ENCODE data around the gene GSS.

Gene GSS

DNA sequence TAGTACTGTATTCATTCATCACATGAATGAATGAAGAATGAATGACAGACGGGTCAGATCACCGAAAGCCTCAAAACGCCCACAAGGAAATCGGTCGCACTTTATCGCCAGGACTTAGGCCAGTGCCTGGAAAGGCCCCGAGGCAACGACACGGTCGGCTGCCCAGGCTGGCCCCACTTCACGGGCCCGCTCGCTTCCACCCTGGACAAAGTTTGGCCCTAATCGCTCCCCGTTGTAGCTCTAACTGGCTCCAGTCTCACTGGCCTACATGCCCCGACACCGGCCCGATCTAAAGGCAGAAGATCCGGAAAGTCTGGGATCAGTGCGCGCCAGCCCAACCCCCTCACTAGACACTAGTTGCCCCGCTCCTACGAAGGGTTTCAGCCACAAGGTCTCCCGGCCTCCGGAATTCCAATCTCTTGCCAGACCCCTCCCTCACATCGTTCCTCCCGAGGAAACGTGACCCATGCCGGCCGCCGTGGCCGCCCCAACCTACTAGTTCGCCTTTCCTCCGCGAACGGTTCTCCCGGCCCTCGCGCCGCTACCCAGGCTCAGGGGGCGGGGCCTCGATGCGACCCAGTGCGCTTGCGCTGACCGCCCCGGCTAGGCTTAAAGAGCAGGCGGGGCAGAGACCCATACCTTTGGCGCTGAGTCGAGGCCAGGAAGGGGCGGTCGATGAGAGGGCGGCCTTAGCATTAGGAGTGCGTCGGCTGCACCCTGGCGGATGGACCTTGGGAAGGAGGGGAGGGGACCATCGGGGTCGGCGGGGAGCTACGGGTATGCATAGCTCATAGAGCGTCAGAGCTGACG, at the start of gene GSS, which contains the start of gene MYH7B:
Gene GSS, minus strand, starts transcription at position 576 of the 810 bp plus-strand sequence. CDS start 3,954 bp downstream, outside the sequence.
Gene MYH7B, plus strand, starts transcription at position 638 of the 810 bp plus-strand sequence. CDS start 22,138 bp downstream, outside the sequence.
- Histone ChIP-seq H3K4me1 (ENCODE audit: insufficient read depth, low read length, severe bottlenecking) (peaks cover 26% of the 10 kb centered on the region), H3K36me3 (ENCODE audit: insufficient read depth, low read length) (no peaks in the 10 kb centered on the region; the same call in 1 of the 2 replicates), H4K20me1 (ENCODE audit: insufficient read depth, low read length) (no peaks in the 10 kb centered on the region), H3K4me2 (ENCODE audit: low read length) (peak within 1 kb of the TSS; percentile 85), H3K9me2 (ENCODE audit: low read depth, low read length) (no peaks in the 10 kb centered on the region), H3K27me3 (ENCODE audit: insufficient read depth, low read length) (no peaks in the 10 kb centered on the region), H3K9me3 (ENCODE audit: low read length) (peaks cover 8% of the 10 kb centered on the region), H2AFZ (ENCODE audit: low read length) (peak within 1 kb of the TSS; percentile 40), H3F3A (ENCODE audit: insufficient read depth, low read length) (no peaks in the 10 kb centered on the region), H3K27ac (ENCODE audit: low read depth, low read length, poor library complexity, severe bottlenecking) (peak within 1 kb of the TSS; percentile 34), H3K79me2 (ENCODE audit: insufficient read depth, low read length) (no peaks in the 10 kb centered on the region), H3K4me3 (ENCODE audit: low read depth, low read length, poor library complexity, severe bottlenecking) (peak within 1 kb of the TSS; percentile 78), H3K9ac (ENCODE audit: low read length) (peak within 1 kb of the TSS; percentile 83)
- TF ChIP-seq EZH2 (IDR thresholded peaks at IDR 0.05; ENCODE audit: borderline replicate concordance, low read length), result no peak
- TF ChIP-seq, protein P1, sequence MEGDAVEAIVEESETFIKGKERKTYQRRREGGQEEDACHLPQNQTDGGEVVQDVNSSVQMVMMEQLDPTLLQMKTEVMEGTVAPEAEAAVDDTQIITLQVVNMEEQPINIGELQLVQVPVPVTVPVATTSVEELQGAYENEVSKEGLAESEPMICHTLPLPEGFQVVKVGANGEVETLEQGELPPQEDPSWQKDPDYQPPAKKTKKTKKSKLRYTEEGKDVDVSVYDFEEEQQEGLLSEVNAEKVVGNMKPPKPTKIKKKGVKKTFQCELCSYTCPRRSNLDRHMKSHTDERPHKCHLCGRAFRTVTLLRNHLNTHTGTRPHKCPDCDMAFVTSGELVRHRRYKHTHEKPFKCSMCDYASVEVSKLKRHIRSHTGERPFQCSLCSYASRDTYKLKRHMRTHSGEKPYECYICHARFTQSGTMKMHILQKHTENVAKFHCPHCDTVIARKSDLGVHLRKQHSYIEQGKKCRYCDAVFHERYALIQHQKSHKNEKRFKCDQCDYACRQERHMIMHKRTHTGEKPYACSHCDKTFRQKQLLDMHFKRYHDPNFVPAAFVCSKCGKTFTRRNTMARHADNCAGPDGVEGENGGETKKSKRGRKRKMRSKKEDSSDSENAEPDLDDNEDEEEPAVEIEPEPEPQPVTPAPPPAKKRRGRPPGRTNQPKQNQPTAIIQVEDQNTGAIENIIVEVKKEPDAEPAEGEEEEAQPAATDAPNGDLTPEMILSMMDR (IDR thresholded peaks at IDR 0.05; ENCODE audit: low read length), result peak; percentile 57; the same call in 1 of the 2 replicates

DNA sequence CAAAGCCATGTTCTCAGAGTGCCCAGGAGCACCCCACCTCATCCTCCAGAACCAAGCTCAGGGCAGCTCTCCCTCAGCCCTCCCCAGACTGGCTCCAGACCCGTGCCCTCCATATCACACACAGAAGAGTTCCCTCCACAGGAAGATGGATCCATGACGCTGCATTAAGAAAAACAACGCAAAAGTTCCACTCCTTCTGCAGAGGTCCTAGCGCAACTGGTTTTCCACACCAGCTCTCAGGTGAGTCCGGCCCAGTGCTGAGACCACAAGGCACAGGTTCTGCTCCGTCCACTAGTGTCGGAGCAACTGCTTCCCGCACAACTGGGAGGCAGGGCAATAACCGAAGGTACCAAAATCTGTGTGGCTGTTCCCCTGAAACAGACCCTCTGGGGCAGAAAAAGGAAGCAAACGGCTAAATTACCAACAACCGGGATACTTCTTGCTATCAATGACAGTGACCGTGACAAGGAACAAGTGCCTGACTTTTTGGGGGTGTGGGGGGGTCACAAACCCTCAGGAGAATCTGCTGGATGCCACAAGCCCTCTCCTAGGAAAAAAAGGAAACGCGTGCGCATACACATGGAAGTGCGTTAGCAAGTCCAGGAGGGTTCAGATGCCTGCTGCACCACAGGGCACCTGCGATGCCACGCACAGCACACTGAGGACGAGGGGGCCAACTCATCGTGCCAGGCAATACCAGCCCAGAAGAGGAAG, 49.3 kb upstream of the GSS start:
- H3K4me1 ChIP-seq (ENCODE audit: insufficient read depth, low read length, severe bottlenecking), result no peaks in the 10 kb centered on the region
- H3K27ac ChIP-seq (ENCODE audit: low read depth, low read length, poor library complexity, severe bottlenecking), result no peak overlapping the region
- no peak for TF ChIP-seq EZH2 (IDR thresholded peaks at IDR 0.05; ENCODE audit: borderline replicate concordance, low read length)
- TF ChIP-seq, protein P1 (IDR thresholded peaks at IDR 0.05; ENCODE audit: low read length), result no peak
- H2AFZ ChIP-seq (ENCODE audit: low read length), result no peak overlapping the region
- H3K27me3 ChIP-seq (ENCODE audit: insufficient read depth, low read length), result no peaks in the 10 kb centered on the region
- H3K79me2 ChIP-seq (ENCODE audit: insufficient read depth, low read length), result no peaks in the 10 kb centered on the region
- no peaks in the 10 kb centered on the region for H3K9me3 ChIP-seq (ENCODE audit: low read length)
- H3K9ac ChIP-seq (ENCODE audit: low read length), result no peak overlapping the region
- H3K9me2 ChIP-seq (ENCODE audit: low read depth, low read length), result no peaks in the 10 kb centered on the region
- H3K4me2 ChIP-seq (ENCODE audit: low read length), result no peak overlapping the region
- no peaks in the 10 kb centered on the region for H3F3A ChIP-seq (ENCODE audit: insufficient read depth, low read length)
- H4K20me1 ChIP-seq (ENCODE audit: insufficient read depth, low read length), result no peaks in the 10 kb centered on the region
- no peak overlapping the region for H3K4me3 ChIP-seq (ENCODE audit: low read depth, low read length, poor library complexity, severe bottlenecking)
- H3K36me3 ChIP-seq (ENCODE audit: insufficient read depth, low read length), result peaks cover 76% of the 10 kb centered on the region

DNA sequence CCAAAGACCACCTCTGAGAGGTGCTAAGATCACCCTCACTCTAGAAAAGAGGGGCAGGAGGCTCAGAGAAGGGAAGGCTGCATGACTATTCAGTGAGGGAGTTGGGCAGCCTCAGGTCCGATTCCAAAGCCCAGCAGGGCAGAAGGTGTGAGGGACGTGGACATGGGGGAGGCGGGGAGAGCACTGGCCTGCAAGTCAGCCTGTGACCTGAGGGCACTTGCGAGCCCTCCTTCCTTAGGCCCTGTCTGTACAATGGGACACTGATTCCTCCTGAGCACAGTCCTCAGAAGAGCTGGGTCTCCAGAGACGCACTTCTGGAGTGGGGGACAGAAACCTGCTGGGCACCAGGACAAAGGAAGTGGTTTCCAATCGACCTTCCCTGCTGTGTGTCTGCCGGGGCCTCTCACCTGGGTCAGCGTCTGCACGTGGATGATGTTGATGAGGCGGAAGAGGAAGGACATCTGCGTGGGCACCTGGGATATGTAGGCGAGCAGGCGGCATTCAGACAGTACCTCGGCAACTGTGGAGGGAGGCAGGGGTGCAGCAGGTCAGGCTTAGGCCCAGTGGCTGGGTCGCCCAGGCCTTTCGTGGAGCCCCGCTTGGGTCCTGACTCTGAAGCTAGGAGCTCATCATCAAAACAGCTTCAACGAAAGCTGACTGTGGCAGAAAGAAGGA, 48.6 kb upstream of the GSS start:
- no peak overlapping the region for H3K4me3 ChIP-seq (ENCODE audit: low read depth, low read length, poor library complexity, severe bottlenecking)
- no peak overlapping the region for H2AFZ ChIP-seq (ENCODE audit: low read length)
- no peak overlapping the region for H3K27ac ChIP-seq (ENCODE audit: low read depth, low read length, poor library complexity, severe bottlenecking)
- no peaks in the 10 kb centered on the region for H3F3A ChIP-seq (ENCODE audit: insufficient read depth, low read length)
- peaks cover 76% of the 10 kb centered on the region for H3K36me3 ChIP-seq (ENCODE audit: insufficient read depth, low read length)
- H3K4me1 ChIP-seq (ENCODE audit: insufficient read depth, low read length, severe bottlenecking), result no peaks in the 10 kb centered on the region
- H3K9me3 ChIP-seq (ENCODE audit: low read length), result no peaks in the 10 kb centered on the region
- no peaks in the 10 kb centered on the region for H3K27me3 ChIP-seq (ENCODE audit: insufficient read depth, low read length)
- no peaks in the 10 kb centered on the region for H3K9me2 ChIP-seq (ENCODE audit: low read depth, low read length)
- TF ChIP-seq EZH2 (IDR thresholded peaks at IDR 0.05; ENCODE audit: borderline replicate concordance, low read length), result no peak
- TF ChIP-seq, protein P1 (IDR thresholded peaks at IDR 0.05; ENCODE audit: low read length), result no peak
- H3K79me2 ChIP-seq (ENCODE audit: insufficient read depth, low read length), result no peaks in the 10 kb centered on the region
- no peak overlapping the region for H3K4me2 ChIP-seq (ENCODE audit: low read length)
- no peak overlapping the region for H3K9ac ChIP-seq (ENCODE audit: low read length)
- no peaks in the 10 kb centered on the region for H4K20me1 ChIP-seq (ENCODE audit: insufficient read depth, low read length)

All from OCI-LY1 (cell line).